HFF-Myc (cell line): ENCODE measurements around the gene SIGLEC11.

Experiments used
- DNase-seq: peaks from one replicate; pipeline ENCODE4 v3.0.0-alpha.2; 2011; ENCODE audit warnings: low read depth; ENCODE audit errors: extremely low read depth
- H3K4me3 ChIP-seq: replicated peaks from 2 replicates; pipeline ENCODE4 v1.5.1; 2011; ENCODE audit warnings: low read depth, mild to moderate bottlenecking, control low read depth, low read length
- TF ChIP-seq, protein P1 (sequence below): IDR thresholded peaks from 2 replicates; pipeline ENCODE4 v1.5.1; 2012; ENCODE audit warnings: mild to moderate bottlenecking, low read depth, low read length, control low read depth; ENCODE audit errors: missing control alignments

Gene SIGLEC11

DNA sequence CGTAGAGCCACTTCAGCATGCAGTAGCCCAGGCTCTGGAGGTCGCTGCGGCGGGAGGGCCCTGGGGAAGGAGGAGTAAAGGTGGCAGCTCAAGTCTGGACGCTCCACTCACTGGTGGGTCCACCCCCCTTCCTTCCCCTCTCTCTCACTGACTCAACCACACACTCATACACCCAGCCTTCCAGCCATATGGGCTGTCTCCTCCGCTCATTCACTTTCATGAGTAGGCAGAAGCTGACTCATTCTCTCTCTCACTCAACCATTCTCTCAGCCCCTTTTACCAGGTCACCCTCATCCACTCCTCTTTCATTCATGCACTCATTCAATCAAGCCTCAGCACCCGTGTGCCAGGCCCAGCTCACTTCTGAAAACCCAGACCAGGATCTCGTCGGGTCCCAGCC lies 27.5 kb upstream of the SIGLEC11 start:
- no peak for DNase-seq
- TF ChIP-seq, protein P1, sequence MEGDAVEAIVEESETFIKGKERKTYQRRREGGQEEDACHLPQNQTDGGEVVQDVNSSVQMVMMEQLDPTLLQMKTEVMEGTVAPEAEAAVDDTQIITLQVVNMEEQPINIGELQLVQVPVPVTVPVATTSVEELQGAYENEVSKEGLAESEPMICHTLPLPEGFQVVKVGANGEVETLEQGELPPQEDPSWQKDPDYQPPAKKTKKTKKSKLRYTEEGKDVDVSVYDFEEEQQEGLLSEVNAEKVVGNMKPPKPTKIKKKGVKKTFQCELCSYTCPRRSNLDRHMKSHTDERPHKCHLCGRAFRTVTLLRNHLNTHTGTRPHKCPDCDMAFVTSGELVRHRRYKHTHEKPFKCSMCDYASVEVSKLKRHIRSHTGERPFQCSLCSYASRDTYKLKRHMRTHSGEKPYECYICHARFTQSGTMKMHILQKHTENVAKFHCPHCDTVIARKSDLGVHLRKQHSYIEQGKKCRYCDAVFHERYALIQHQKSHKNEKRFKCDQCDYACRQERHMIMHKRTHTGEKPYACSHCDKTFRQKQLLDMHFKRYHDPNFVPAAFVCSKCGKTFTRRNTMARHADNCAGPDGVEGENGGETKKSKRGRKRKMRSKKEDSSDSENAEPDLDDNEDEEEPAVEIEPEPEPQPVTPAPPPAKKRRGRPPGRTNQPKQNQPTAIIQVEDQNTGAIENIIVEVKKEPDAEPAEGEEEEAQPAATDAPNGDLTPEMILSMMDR = no peak
- no peak overlapping the region for H3K4me3 ChIP-seq

DNA sequence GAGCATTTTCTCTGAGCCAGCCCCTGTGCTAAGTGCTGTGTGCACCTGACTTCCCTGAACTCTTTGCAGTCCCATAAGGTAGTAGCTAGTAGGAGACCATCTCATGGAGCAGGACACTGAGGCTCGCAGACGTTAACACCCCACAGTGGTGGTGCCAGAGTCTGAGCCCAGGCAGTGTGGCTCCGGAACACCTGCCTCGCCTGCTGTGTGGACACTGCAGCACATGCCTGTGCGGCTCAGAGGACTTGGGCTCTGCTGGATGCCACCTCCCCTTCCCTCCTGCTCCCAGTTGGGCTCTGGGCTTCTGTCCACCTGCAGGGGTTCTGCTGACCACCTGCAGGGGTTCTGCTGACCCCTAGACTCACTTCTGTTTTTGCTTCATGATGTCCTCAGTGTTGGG lies 27.0 kb upstream of the SIGLEC11 start:
- H3K4me3 ChIP-seq = no peak overlapping the region
- no peak for DNase-seq
- TF ChIP-seq, protein P1 = no peak

DNA sequence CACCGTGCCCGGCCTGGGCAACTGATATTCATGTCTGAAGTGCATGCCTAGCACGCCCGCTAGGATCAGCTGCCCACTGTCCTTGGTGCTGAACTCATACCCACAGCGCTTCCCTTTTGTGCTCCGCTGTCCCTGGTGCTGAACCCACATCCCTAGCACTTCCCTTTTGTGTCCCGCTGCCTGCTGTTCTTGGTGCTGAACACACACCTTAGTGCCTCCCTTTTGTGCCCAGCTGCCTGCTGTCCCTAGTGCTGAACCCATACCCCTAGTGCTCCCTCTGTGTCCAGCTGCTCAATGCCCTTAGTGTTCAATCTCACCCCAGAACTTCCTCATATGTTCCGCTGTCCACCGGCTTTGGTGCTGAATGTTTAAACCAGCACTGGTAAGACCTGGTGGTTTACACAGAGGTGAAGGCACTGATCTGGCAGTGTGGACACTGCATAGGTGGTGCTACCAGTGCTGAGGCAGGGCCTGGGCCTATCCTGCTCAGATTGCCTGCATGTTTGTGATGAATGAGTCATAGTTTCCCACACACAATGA lies 26.3 kb upstream of the SIGLEC11 start:
- DNase-seq = peak; percentile 90
- no peak overlapping the region for H3K4me3 ChIP-seq
- TF ChIP-seq, protein P1 = no peak

DNA sequence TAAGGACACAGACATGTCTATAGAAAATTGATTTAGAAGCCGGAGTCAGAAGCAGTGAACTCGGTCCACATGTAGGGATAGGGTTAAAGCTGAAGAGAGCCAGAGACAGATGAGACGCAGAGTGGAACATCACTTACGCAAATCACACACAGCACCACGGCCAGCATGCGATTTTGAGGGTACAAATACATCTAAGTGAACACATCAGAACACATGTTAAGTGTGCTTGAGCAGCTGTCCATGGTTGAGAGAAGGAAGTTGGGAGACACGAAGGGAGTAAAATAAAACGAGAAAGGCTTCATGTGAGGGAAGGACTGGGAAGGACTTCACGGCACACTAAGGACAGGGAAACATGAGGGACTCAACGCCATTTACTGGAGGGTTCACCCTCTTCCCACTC lies 25.4 kb upstream of the SIGLEC11 start:
- DNase-seq = no peak
- no peak overlapping the region for H3K4me3 ChIP-seq
- TF ChIP-seq, protein P1 = no peak

DNA sequence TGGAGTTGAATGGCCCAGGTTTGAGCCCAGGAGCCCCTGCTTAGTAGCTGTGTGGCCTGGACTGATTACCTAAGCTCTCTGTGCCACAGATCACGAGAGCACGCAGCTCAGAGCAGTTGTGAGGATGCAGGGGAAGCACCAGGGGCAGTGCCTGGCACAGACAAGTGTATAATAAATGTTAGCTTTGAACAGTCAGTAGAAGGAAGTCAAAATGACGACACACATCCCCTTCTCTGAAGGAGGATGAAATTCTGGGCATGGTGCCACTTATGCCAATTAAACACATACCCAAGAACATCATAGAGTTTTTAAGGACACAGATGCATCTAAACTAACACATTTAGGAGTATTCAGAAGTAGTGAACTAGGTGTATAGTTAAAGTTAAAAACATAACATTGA lies 24.9 kb upstream of the SIGLEC11 start:
- no peak overlapping the region for H3K4me3 ChIP-seq
- DNase-seq = no peak
- TF ChIP-seq, protein P1 = no peak

DNA sequence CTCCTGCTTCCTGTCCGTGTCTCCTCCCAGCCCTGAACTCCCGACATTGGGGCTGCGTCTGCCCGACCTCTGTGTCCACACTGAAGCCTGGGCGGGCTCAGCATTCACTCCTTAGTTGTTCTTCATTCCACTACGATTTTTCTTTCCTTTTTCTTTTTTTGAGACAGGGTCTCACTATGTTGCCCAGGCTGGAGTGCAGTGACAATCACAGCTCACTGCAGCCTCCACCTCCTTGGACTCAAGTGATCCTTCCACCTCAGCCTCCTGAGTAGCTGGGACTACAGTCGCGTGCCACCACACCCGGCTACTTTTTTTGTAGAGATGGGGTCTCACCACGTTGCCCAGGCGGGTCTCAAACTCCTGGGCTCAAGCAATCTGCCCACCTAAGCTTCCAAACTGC lies 23.5 kb upstream of the SIGLEC11 start:
- no peak overlapping the region for H3K4me3 ChIP-seq
- DNase-seq = no peak
- TF ChIP-seq, protein P1 = no peak

DNA sequence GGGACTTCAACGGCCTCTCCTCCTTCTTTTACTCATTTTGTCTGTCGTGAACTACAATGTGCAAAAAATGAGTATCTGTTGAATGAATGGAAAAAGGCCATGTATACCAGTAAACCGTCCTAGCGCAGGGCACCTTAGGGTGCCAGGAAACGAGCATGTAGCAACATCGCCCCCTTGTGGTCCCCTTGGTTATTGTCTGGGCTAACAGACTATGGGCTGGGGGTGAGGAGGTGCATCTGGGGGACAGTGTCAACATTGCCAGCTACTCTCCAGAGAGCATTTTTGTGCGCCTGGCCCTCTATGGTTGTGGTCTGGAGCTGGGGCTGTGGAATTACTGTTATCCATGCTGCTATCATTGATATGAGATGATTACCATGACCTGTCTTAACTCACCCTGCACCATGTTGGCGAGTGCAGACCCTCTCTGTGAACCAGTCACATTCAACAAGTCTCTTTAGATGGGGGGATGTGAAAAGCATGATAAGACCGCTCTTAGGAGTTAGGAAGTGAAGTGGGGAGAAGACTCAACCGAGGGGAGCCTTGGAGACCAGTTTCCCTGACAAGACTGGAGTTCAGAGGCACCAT lies 22.8 kb upstream of the SIGLEC11 start:
- TF ChIP-seq, protein P1 = peak; percentile 90
- DNase-seq = no peak
- H3K4me3 ChIP-seq = no peak overlapping the region
